Activated CD4-positive, alpha-beta T cell treated with anti-CD3 and anti-CD28 coated beads, Interleukin-2, Interleukin-4, amounts not matched to agents 100 ng/mL and 50 ng/mL, durations not matched to agents 16 hours and 8 hours (primary cell): Measurements from ENCODE around the gene PDGFC.
A peak's percentile ranks its signal among the peaks of the same experiment; 100 is the strongest.

Experiments used
- DNase-seq: peaks from one replicate; pipeline ENCODE4 v3.0.0-alpha.2; 2020; ENCODE audit warnings: low spot score

Gene PDGFC

DNA sequence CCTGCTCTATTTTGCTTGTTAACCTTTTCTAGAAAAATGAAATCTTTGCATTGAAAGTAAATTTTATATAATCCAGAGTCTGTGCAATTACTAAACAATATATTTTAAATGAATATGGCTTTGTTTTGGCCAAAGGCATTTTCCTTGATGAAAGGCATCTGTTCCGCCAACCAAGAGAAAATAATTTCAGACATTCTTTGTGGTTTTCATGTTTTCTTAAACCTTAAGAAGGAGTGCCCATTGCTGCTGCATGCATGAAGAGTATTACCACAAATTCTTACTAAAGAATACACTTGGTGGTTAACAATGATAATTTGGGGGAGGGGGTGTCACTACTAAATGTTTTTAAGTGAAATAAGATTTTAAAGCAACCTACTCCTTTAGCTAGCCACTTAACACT, 2.7 kb upstream of the PDGFC start:
- DNase-seq: no peak

- DNase-seq: no peak
Measured at GRCh38 chr4:156972379-156973015, 898 bp upstream of the PDGFC start.

GRCh38 chr4:156971165-156971675, 379 bp downstream of the PDGFC start:
- no peak for DNase-seq

DNA sequence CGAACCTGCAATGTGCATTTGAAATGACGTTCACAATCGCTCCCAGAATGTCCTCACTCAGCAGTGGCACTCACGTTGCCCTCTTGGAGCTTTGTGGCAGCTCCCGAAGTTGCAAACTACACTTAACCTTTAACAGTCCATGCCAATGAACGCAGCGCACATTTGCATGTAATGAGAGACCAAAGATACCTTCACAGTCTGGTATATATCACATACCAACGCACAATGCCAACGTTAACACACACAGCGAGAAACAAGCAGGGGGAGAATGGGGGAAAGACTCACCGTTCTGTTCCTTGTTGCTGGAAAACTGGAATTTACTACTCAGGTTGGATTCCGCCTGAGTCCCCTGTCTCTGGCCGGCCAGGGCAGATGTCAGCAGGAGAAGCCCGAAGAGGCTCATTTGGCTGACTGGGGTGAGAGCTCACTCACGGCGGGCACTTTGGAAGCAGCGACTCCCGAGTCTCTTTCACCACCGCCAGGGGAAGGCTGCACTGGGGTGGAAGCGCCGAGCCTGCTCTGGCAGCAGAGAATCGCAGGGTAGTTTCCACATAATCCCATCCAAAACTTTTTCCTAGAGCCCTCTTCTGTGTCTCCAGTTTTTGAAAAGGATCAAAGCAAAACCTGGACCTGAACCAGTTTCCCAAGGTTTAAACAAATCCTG, 966 bp downstream of the PDGFC start:
- no peak for DNase-seq

GRCh38 chr4:156969911-156970310, 1.7 kb downstream of the PDGFC start:
- DNase-seq: no peak

DNA sequence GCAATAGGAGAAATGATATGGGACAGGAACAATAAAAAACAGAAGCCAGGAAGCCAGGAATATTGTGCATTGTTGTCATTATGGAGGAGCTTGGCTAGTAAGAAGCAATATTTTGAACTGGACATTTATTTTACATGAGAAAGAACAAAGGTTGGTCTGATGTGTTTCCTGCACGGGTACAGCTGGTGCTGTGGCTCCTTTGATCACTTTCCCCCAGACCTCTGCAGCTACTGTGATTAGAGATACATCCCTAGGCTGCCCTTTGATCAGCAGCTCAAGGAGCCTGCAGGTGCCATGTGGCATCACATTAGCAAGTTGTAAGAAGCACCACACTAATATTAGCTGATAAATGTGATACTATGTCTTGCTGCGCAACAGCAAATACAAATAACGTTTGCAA, 2.5 kb downstream of the PDGFC start:
- no peak for DNase-seq

DNA sequence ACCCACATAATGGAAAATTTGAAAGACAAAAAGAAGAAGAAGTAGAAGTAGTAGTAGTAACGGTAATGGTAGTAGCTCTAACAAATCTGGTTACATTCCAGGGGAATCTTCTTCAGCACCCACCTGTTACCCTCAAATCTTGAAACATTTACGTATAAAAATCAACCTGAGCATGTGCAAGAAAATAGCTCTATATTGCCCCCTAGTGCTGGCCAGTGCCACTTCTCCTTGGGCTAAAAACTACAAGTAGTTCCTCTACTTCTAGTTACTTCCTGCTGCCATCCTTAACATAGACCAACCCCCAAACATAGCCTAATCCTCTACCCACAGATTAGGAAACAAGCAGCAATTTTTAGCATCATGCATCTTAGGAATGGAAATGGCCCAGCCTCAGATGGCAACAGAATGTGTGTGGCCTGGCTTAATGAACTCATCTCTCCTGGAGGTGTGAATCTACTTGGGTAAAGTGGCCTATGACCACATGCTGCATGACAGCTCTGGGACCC, 3.1 kb downstream of the PDGFC start:
- peak; percentile 39 for DNase-seq

DNA sequence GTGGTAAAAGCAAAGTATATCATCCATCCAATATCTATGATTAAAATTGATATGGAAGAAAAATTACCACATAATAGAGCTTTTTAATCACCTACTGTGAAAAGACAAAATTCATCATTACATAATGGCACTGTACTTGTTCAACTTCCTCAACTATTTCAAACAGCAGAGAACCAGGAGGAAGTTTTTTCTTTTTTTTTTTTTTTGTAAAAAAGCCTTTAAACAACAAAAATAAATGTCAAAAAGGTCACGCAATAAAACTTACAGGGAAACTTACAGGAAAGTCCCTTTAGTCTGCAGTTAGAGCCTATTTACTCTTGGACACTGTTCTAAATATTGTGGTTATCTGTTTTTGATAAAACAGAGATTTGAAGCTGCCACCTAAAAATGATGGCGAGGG, 4.8 kb downstream of the PDGFC start:
- no peak for DNase-seq

GRCh38 chr4:156963419-156963818, 8.2 kb downstream of the PDGFC start:
- no peak for DNase-seq

GRCh38 chr4:156962528-156962974, 9.0 kb downstream of the PDGFC start:
- DNase-seq: no peak

DNA sequence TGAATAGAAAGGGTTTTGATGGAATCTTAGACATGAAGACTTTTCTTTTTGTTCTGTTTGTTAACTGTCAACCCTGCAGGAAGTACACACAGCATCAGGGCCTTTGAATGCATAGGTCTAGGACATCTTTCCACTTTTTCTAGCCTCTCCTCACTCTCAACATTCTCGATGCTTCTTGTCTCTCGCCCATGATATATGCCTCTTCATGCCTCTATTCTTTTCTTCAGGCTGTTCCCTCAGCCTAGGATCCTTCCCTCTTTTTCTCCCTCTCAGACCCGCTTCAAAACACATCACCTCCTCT, 9.6 kb downstream of the PDGFC start:
- no peak for DNase-seq

DNA sequence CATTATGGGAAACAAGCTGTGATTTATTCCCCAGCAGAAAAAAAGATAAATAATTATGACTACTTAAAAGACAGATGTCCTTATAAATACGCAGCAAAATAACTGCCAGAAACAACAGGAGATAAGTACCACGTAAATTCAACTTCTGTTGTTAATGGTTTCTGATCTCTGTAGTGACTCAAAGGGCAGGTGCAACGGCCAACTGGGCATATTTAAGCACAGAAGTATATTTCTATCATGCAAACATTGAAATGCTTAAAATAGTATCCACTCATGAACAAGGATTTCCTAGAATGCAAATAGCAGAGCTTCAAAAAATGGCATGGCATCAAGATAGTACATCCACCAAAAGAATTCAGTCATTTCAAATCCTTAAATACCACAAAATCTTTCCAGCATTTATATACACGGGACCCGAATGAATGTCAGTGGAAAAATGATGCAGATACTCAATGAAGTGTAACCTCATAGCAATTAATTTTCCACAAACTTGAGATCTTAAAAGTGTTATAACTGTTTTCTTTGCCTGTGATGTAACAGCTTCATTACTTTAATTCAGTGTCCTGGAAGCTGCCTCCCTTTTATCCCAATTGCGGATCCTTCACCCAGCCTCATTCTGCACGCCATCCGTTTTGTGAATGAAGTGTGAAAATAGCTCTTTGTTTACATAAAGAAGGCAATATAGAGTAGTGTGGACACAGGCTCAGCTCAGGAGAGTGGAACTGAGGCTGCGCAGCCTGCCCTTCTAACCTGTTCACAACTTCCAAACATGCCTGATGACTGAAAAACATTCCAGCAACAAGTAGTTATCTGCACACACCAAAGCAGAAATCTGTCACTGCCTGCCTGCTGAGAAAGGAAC, 10.2 kb downstream of the PDGFC start:
- no peak for DNase-seq

DNA sequence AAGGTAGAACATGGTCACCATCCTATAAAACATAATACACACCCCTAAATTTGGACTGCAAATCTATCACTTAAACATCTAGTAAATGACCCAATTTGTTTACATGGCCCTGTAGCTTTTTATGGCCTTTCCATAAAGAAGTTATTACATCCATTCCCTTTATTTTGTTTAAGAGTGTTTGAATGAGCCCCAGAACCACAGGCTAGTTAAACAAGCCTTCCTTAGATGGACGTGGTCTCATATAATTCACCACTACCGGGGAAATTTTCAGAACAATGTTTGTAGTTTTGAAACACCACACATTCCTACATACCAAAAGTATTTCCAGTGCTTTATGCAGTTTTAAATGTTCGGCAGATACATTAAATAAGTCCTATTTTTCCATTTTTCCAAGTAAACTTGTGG, 12.3 kb downstream of the PDGFC start:
- no peak for DNase-seq

DNA sequence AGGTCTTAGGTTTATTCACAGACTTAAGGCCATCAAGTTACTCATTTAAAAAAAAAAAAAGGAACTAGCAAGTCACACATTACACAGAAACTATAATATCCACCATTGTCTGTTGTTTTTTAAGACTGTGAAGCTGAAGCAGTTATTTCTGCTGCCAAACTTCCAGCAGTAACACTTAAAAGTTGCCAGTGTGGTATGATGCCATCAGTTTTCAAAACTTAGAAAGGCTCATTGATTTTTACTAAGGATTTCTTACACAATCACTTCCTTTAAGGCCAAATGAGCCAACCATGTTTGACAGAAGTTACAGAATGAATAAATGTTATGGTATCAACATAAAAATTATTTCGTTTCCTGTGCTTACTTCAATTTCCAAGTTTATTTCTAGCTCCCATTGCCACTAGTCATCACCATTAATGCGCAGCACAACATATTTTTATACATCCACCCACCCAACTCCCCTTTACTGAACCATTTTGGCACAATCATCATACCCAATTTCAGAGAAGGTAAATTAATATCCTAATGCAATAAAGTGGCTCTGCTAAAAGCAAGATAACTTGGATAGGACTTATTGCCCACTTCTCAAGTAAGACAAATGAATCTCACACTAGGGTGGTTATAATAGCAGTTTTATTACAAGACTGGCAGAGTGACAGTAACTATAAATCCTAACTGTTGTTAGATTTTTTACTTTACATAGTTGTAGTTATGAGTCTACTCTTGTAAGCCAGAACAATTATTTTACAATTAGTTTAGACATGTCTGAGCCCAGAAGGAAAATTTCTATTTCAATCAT, 13.1 kb downstream of the PDGFC start:
- DNase-seq: no peak

DNA sequence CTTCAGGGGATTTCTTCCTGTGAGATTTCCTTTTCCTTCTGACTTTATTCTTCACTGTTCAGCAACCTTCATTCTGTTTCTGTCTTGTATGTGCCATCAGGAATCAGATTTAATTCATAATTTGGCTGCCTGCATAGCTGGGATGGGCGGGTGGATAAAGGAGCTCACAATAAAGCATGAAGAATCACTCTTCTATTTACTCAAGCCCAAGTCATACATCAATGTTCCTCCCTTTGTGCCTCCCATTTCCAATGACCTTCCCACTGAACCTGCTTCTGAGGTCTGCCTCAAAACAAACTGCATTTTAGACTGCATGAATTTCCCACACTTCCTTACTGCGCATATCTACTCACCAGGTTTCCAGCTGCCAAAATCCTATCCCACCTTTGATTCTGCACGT, 14.0 kb downstream of the PDGFC start:
- DNase-seq: no peak

DNA sequence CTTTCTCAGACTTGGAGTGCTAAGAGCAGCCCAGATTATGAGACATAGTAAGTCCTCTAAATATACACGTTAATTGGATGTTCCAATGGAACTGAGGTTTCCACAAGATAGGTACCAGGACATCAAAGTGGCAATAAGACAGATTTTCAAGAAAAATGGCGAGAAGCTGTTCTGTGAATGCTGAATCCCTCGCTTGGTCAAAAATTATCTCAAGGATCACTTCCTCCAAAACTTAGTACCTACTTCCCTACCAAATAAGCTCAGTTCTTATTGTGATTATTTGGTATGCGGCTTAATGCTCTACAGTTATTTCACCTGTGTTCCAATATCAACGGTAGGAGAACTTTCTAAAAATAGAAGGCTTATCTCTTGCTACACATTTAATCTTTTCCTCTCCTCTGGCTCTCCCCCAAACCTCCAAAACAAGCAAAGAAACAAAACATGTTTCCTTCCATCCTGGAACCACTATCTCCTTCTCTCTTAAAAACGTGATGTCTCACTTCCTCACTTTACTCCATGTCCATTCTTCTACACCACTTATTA, 14.7 kb downstream of the PDGFC start:
- no peak for DNase-seq

DNA sequence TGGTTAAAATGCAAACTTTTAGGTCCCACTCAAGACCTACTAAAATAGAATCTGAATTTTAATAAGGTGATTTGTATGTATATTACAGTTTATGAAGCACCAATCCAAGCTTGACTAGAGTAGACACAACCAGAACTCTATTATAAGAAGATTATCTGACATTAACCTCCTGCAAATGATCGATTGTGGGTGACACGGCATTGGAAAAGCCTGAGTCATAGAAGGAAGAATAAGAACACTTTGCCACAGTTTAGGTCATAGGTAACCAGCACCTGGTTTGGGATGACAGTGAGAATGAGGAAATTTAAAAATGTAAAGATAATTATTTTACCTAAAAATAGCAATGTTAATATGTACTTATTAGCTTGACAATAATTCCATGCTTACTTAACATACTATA, 15.2 kb downstream of the PDGFC start:
- no peak for DNase-seq

DNA sequence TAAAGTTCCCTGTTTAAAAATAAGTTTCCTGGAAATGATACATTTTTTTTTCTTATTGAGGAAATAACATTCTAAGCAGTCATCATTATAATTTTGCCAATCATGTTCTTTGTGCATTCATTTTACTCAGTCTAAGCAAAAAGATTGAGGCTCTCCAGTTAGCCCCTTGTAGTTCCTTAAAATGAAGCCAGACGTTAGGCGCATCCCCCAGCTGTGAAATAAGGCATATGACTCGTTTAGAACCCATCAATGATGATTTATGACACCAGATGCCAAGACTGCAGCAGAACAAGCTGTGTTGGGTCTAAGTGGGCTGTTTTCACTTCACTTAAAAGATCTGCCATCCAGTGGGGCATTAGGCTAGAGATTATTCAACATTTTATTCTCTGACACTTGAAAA, 17.0 kb downstream of the PDGFC start:
- no peak for DNase-seq

- no peak for DNase-seq
Measured at GRCh38 chr4:156953951-156954350, 17.6 kb downstream of the PDGFC start.

DNA sequence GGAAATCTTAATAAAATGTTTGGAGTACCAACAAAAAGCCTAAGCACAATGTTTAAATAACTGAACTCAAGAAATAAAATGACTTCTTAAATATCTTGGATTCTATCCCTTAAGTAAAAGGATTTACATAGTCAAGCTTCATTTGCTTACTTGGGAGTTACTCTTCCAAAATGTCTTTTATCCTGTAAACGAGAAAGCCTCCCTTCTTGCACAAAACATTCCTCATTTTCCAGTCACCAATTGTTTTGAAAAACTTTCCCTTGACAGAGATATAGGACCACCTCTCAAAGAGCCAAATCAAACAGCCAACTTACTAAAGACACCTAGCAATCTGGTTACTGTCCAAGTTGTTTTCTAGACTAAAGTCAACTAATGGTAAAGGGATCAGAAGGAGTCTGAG, 18.6 kb downstream of the PDGFC start:
- no peak for DNase-seq

DNA sequence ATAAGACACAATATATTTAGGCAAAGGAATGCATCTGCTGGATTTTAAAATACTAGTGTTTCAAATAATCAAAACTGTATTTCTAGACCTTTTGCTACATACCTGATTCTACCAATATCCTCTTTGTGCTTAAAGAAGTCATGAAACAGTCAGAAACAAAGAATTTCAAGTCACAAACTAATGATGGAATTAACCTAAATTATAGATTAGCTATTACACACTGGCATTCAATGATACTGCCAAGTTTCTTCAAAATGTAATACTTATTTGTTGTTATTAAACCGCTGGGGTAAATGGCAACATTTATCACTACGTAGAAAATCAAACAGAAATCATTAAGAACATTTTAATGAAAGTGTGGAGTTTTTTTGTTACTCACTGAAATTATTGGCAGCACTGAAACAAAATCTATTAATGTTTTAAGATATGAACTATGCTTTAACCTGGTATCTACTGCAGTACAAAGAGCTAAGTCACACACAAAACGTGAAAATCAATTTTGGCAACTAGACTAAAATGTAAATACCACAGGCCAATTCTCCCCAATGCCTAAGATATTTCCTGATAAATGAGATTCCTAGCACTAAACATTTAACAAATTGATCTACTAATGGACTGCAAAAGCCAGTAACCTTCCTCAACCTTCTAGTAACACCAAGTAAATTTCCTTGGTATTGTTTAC, 19.4 kb downstream of the PDGFC start:
- DNase-seq: no peak
